GM19035 (cell line): ENCODE measurements around the gene WASHC2C.
"Not testable (repeated sequence)": the region's sequence is repeated elsewhere in the genome, so short reads cannot be mapped to it uniquely, and the experiment has no call there.

Experiments
- ATAC-seq: cut with Tn5 transposase; IDR thresholded peaks from one replicate; pipeline ENCODE4 v1.9.1; 2021; ENCODE audit not compliant: unreplicated experiment

Gene WASHC2C

GRCh38 chr10:45768334-45768733, 41.3 kb downstream of the WASHC2C start:
- ATAC-seq: not testable (repeated sequence)

GRCh38 chr10:45771757-45772461, 44.8 kb downstream of the WASHC2C start:
- ATAC-seq: not testable (repeated sequence)

- not testable (repeated sequence) for ATAC-seq
Observed at GRCh38 chr10:45786217-45786616, 59.2 kb downstream of the WASHC2C start.

GRCh38 chr10:45787212-45787741, 60.2 kb downstream of the WASHC2C start:
- not testable (repeated sequence) for ATAC-seq

GRCh38 chr10:45789991-45790390, 62.9 kb downstream of the WASHC2C start:
- not testable (repeated sequence) for ATAC-seq

- ATAC-seq: not testable (repeated sequence)
Observed at GRCh38 chr10:45790694-45791426, 63.8 kb downstream of the WASHC2C start.

GRCh38 chr10:45794761-45795160, 67.7 kb downstream of the WASHC2C start:
- not testable (repeated sequence) for ATAC-seq

GRCh38 chr10:45803060-45804010, 76.3 kb downstream of the WASHC2C start:
- not testable (repeated sequence) for ATAC-seq

- not testable (repeated sequence) for ATAC-seq
Observed at GRCh38 chr10:45804996-45805395, 77.9 kb downstream of the WASHC2C start.

GRCh38 chr10:45809837-45810236, 82.8 kb downstream of the WASHC2C start:
- ATAC-seq: no peak

- ATAC-seq: no peak
Observed at GRCh38 chr10:45811075-45811474, 84.0 kb downstream of the WASHC2C start.

GRCh38 chr10:45812959-45813358, 85.9 kb downstream of the WASHC2C start:
- not testable (repeated sequence) for ATAC-seq

- ATAC-seq: not testable (repeated sequence)
Observed at GRCh38 chr10:45814146-45814545, 87.1 kb downstream of the WASHC2C start.

GRCh38 chr10:45817130-45817859, 90.2 kb downstream of the WASHC2C start:
- ATAC-seq: no peak

- no peak for ATAC-seq
Observed at GRCh38 chr10:45817912-45818311, 90.8 kb downstream of the WASHC2C start.

- no peak for ATAC-seq
Observed at GRCh38 chr10:45819552-45819951, 92.5 kb downstream of the WASHC2C start.

GRCh38 chr10:45820107-45820830, 93.2 kb downstream of the WASHC2C start:
- not testable (repeated sequence) for ATAC-seq

- not testable (repeated sequence) for ATAC-seq
Observed at GRCh38 chr10:45822918-45823317, 95.9 kb downstream of the WASHC2C start.
